ENCODE data around the gene CELSR2.
"Not testable (repeated sequence)": the region's sequence is repeated elsewhere in the genome, so short reads cannot be mapped to it uniquely, and the experiment has no call there.

Gene CELSR2

GRCh38 chr1:109280862-109281261, 31.5 kb downstream of the CELSR2 start:
- no peak for DNase-seq (ENCODE audit: low spot score)

DNA sequence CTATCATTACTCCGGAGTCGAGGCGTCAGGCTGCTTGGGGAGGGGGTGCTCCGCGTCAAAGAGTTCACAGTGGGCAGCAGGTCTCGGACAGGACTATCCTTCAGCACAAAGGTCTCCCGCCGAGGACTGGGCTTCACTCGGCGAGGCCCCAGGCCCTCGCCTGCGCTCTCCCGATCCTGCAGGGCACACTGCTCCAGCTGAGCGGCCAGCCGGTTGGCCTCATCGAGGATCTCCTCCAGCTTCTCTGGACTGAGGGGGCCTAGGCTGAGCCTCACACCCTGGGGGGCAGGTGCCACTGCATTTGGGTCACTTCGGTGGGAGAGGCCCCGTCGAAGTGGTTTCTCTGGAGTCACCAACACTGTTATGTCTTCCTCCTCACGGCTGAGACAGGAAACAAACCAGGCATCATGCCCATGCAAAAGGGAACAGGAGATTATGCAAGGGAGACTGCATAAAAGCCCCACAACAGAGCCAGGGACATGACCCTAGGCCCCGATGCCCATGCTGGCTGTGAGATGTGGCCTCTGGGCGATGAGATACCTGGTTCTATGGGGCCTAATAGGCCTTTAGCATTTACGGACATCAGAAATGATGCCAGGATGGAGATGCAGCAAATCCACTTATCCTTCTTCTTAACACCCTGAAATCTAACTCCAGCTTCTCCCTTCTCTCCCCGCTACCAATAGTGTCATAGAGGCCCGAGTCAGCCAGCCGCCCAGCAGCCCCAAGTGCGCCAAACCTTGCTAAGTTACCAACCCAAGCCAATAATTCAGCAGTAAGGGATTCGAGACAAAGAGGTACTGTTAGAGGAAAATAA, 32.5 kb downstream of the CELSR2 start:
- no peak for DNase-seq (ENCODE audit: low spot score)

- peak; percentile 76 for DNase-seq (ENCODE audit: low spot score)
Measured at GRCh38 chr1:109282497-109282951, 33.2 kb downstream of the CELSR2 start.

DNA sequence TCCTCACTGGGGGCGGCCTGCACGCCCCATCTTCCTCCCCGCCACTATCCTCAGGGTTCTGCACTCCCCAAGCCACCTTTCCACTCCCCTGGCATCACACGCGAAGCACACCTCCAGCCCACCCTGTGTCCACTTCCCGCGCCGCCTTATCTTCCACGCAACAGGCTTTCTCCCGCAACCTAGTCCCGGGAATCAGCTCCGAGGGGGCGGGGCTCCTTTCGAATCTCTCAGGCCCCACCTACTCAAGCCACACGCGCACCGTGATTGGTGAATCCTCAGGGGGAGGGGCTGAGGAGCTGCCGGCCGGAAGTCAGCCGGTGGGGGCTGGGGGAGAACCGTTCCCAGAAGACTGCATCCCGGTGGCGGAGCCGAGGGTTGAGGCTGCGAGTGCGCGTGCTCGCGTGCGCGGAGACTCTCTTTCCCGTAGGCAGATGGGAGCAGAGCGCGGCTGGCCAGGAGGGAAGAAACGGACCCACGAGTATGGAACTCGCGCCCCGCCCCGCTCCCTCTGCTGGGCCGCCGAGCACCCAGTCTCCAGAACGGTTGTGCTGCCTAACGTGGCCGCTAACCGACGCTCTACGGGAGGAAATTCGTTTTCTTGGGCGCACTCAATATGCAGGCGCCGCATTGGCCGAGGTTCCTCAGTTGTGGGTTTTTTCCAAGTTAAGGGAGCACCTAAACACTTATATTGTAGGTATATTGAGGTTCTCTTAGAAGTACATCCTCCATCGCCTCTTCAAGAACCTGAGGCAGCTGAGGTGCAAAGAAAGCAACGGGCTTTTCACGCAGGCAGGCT, 33.8 kb downstream of the CELSR2 start, which contains the start of gene PSRC1:
TSS of gene PSRC1 (minus strand) at position 194 of the 796 bp plus-strand sequence.
- peak; percentile 98 for DNase-seq (ENCODE audit: low spot score)

DNA sequence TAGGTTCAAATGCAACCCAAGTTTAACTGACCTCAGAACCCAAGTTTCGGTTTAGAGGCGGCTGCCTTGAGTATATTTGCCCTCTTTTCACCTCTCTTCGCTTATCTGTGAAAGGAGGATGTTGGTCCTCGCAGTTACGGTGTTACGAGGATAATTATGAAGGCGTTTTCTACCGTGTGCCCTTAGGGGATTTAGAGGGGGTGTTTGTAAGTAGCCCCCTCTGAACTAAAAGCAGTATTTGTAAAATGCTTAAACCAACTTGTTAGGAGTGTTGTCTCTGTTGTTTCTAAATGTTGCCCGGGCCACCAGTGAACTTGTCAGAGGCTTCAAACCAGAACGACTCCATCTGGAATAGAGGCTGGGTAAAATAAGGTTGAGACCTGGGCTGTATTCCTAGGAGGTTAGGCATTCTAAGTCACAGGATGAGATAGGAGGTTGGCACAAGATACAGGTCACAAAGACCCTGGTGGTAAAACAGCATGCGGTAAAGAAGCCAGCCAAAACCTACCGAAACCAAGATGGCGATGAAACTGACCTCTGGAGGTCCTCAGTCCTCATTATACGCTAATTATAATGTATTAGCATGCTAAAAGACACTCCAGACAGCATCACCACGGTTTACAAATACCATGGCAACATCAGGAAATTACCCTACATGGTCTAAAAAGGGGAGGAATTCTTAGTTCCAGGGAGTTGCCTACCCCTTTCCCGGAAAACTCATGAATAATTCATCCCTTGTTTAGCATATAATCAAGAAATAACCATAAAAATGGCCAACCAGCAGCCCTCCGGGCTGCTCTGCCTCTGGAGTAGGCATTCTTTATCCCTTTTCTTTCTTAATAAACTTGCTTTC, 34.6 kb downstream of the CELSR2 start:
- no peak for DNase-seq (ENCODE audit: low spot score)

DNA sequence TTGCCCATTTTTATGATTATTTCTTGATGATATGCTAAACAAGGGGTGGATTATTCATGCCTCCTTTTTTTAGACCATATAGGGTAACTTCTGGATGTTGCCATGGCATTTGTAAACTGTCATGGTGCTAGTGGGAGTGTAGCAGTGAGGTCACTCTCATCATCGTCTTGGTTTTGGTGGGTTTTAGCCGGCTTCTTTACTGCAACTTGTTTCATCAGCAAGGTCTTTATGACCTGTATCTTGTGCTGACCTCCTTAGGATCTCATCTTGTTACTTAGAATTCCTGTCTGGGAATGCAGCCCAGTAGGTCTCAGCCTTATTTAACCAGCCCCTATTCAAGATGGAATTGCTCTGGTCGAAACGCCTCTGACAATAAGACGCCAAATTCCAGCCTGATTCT, 37.4 kb downstream of the CELSR2 start:
- not testable (repeated sequence) for DNase-seq (ENCODE audit: low spot score)

GRCh38 chr1:109290137-109290536, 40.8 kb downstream of the CELSR2 start:
- DNase-seq (ENCODE audit: low spot score), result no peak

- DNase-seq (ENCODE audit: low spot score), result no peak
Measured at GRCh38 chr1:109290998-109291397, 41.7 kb downstream of the CELSR2 start.

GRCh38 chr1:109292364-109292763, 43.0 kb downstream of the CELSR2 start:
- DNase-seq (ENCODE audit: low spot score), result no peak

DNA sequence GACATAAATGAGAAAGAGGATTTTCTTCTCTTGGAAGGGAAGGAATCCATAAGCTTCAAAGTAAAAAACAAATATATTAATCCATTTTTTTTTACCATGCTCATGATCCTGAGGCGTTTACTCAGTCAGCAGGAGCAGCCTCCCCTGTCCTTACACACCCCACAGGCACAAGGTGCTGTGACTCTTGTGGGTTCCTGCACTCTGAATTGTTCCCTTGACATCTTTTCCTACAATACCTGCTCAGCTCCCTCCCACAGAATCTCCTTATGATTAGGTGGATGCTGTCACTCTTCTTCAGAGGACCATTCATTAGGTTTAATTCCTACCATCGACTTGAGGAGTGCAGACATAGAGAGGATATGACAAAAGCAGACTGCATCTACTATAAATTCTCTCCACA, 43.7 kb downstream of the CELSR2 start:
- DNase-seq (ENCODE audit: low spot score), result no peak

DNA sequence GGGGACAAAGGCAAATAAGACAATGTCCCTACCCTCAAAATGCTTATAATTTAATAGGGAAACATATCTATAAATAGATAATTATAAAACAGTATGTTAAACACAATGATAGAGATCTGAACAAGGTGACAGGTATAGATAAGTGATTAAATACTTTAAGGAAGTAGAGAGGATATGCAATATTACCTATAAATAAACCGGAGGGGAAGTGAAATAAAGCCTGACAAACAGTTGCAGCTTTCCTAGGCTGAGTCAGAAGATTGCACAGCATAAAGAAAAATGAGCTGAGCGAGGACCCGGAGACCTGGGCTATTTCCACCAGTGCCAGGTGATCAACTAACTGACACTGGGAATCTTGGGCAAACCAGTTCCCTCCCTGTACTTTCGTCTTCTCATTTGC, 45.1 kb downstream of the CELSR2 start:
- no peak for DNase-seq (ENCODE audit: low spot score)

GRCh38 chr1:109295712-109296415, 46.5 kb downstream of the CELSR2 start:
- DNase-seq (ENCODE audit: low spot score), result no peak

DNA sequence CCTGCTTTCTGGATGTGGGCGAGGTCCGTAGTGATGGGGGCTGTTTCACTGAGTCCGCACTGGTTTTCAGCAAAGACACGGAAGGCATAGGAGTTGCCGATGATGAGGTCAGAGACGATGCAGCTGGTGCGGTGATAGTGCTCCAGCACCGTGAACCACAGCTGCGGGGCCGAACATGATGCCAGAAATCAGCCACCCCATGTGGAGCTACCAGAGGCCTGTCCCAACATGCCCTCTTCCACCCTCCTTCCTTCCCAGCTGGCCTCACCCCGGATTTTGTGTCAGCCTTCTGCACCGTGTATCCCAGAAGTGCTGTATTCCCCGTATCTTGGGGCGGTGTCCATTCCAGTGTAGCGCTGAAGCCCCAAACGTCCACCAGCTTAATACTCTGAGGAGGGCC, 47.4 kb downstream of the CELSR2 start:
- DNase-seq (ENCODE audit: low spot score), result no peak

DNA sequence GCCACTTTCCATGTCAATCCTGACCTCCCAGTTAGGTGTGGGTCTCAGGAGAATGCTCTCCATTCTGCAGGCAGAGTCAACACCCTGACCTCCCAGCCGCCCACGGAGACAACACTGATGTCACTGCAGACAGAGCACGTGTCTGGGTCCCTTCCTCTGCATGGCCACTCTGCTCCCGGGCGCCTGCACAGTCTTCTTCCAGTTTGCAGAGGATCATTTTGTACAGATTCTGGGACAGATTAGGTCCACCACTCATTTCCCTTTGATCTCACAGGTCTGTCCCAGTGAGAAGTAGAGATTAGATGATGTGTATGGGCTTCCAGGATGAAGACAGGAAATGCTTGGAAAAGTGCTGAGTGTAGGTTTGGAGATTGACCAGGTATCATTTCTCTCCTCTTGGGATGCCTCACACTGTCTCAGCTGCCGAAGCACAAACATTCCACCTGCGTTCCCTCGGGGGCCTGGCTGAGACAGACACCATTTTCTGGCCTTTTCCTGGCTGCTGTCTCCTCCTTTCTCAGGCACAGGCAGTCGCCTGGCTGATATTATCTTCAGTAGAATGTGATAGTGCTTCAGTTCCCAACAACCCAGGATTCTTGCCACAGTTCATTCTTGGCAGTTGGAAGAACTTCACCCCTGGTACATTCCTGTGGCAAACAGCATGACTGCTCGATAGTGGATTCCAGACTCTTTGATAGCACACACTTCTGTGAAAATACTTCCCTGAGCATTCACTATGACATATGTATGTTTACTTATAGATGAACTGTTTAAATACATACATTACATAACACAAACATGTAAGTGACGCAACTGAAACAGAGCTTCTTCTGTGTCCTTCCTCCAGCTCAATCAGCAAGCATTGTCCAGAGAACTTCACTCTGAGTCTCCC, 49.6 kb downstream of the CELSR2 start:
- no peak for DNase-seq (ENCODE audit: low spot score)

DNA sequence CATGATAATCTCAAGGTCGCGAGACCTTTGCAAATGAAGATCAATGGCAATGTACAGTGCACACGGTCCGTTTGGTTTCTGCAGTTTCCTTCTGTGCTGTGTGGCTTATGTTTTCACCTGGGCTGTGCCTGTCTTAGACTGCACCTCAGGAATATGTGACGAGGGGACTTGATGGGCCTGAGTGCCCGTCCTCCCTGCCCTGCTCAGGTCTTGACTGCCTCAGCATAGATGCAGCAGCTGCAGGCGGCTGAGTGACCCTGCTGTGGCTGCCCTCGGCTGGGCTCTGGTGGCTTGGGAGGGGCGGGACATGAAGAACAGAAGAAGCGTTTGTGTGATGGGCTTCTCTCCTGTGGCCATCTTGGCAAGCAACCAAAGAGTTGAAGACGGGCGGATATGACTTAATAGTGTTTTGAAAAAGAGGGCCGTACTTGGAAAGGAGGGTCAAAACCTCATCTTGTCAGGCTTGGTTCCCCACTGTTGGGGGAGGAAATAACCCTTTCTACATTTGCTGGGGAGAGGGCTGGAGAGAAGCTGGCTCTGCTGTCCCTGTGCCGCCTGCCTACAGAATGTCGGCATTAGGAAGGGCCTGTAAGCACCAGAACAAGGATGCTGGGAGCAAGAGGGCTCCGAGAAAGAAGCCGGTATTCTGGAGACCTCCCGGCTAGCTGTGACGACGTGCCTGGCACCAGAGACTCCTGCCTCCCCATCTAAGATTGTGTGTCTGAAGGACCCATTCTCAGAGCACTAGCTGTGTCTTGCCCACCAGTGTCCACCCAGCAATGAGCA, 50.4 kb downstream of the CELSR2 start:
- DNase-seq (ENCODE audit: low spot score), result no peak

- DNase-seq (ENCODE audit: low spot score), result no peak
Measured at GRCh38 chr1:109300650-109301151, 51.4 kb downstream of the CELSR2 start.

DNA sequence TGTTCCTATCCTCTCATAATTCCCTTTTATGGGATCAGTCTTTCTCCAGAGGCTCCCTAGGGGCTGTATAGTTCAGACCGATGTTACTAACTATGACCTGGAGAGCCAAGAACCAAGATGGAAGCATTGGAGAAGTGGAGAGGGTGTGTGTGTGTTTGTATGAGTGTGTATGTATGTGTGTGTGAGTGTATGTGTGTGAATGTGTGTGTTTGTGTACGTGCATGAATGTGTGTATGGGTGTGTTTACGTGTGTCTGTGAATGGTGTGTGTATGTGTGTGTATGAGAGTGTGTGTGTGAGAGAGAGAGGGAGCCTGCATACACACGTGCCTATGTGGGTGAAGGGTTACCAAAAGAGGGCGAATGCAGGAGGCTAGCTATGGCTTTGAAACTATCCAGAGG, 52.5 kb downstream of the CELSR2 start:
- no peak for DNase-seq (ENCODE audit: low spot score)

DNA sequence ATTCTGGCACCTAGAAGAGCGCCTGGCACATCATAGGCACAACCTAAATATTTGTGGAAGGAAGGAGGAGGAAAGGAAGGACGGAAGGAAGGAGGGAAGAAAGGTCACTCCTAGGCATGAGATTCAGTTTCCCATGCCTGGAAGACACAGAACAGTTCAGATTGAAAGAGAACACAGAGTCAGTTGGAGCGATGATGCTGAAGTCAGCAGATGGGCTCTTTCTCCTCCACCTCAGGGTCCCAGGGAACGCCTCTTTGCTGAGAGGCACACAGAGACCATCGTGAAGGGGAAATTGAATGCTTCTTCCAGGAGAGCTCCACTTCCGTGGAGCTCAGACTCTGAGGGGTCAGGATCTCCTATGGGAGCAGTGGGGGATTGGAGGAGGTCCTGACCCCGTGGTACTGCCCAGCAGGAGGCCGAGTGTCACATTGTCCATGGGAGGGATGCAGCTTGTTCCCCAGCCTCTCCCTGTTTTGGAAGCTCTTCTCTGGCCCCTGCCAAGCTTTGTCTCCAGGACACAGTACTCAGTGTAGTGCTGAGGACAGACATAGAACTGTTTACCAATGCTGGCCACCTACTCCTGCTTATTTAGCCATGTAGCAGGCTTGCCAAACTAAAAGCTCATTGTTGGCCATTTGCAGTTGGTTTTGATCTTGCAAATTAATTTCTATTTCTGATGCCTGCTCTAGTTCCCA, 55.0 kb downstream of the CELSR2 start:
- DNase-seq (ENCODE audit: low spot score), result no peak

- DNase-seq (ENCODE audit: low spot score), result not testable (repeated sequence)
Measured at GRCh38 chr1:109305991-109306390, 56.7 kb downstream of the CELSR2 start.

Measured in iPS-NIHi11 (cell line).